Lower leg skin (tissue), 4 donors: ENCODE results near the gene ALCAM. TPM values are rescaled to one million over a fixed set of nuclear protein-coding genes. Genes with fewer than 3 reads are reported as not detected.

ENCODE experiments used
- DNase-seq, 2 donors: peaks; one replicate each; pipeline ENCODE4 v3.0.0-alpha.2; 2019; ENCODE audit warnings: low spot score in 2 of 2
- H3K4me3 ChIP-seq: fragments of 200-600 bp; sonication (generic); 2 replicates; pipeline ENCODE4 v1.5.1; 2017; ENCODE audit warnings: mild to moderate bottlenecking, low read depth; ENCODE audit not compliant: poor library complexity, severe bottlenecking
- CTCF ChIP-seq, 3 donors: fragments of 450-650 bp; IDR thresholded peaks; one replicate each; pipeline ENCODE4 v1.5.1; 2016; ENCODE audit warnings: antibody characterized with exemption in 3 of 3, mild to moderate bottlenecking in 3 of 3, moderate library complexity in 2 of 3
- POLR2A ChIP-seq, 2 donors: fragments of 450-650 bp; IDR thresholded peaks; one replicate each; pipeline ENCODE4 v1.6.1; 2016 to 2017; ENCODE audit warnings: antibody characterized with exemption in 2 of 2, mild to moderate bottlenecking in 1 of 2, moderate library complexity in 1 of 2
- WGBS, 2 donors: methylation state at CpG; one replicate each; pipeline ENCODE4 v1.1.5; 2018; 5-methylcytosine and 5-hydroxymethylcytosine counted together
- intact Hi-C: fragments of 100-400 bp; cut with DNase I; formaldehyde crosslinking; loops from one replicate; pipeline ENCODE4 v1.15.0; 2023; ENCODE audit warnings: low total_unique reads
- total RNA-seq, 4 donors: library from RNA; depleted of rRNA; stranded (reverse); fragments of >200 nt; gene quantifications; one replicate each; pipeline ENCODE4 v1.1.0, GENCODE V29; 2016

ALCAM gene
- total RNA-seq, 4 donors from 2014 or later = 21.2 to 58.0 (median 31.1) TPM

- 79 to 84% methylated on average over 2 of the region's 2 CpGs for WGBS, 2 donors
- TF ChIP-seq POLR2A (IDR thresholded peaks at IDR 0.05) (no peak), CTCF (IDR thresholded peaks at IDR 0.05) (no peak)
- H3K4me3 ChIP-seq = no peak overlapping the region
- intact Hi-C loops = no loop called here
- no peak for DNase-seq
Observed at GRCh38 chr3:105521770-105522169, 155.1 kb downstream of the ALCAM start.

- no peak overlapping the region for H3K4me3 ChIP-seq
- 91 to 97% methylated on average over 1 of the region's 1 CpG for WGBS, 2 donors
- DNase-seq = no peak
- intact Hi-C loops = no loop called here
- TF ChIP-seq CTCF (IDR thresholded peaks at IDR 0.05) = no peak
- no peak for TF ChIP-seq POLR2A (IDR thresholded peaks at IDR 0.05)
Observed at GRCh38 chr3:105523501-105523900, 156.8 kb downstream of the ALCAM start.

- intact Hi-C loops = no loop called here
- WGBS, 2 donors = 84% methylated on average over 4 of the region's 4 CpGs
- DNase-seq = no peak
- no peak overlapping the region for H3K4me3 ChIP-seq
- TF ChIP-seq CTCF (IDR thresholded peaks at IDR 0.05) = no peak
- TF ChIP-seq POLR2A (IDR thresholded peaks at IDR 0.05) = no peak
Observed at GRCh38 chr3:105525531-105525930, 158.8 kb downstream of the ALCAM start.

GRCh38 chr3:105526360-105527111 is 159.8 kb downstream of the ALCAM start:
- no peak for DNase-seq
- WGBS, 2 donors = 70 to 75% methylated on average over 4 of the region's 4 CpGs
- no peak overlapping the region for H3K4me3 ChIP-seq
- TF ChIP-seq CTCF (IDR thresholded peaks at IDR 0.05) = no peak
- no peak for TF ChIP-seq POLR2A (IDR thresholded peaks at IDR 0.05)
- intact Hi-C loops = no loop called here

GRCh38 chr3:105527535-105527934 is 160.8 kb downstream of the ALCAM start:
- intact Hi-C loops = no loop called here
- TF ChIP-seq POLR2A (IDR thresholded peaks at IDR 0.05) (no peak), CTCF (IDR thresholded peaks at IDR 0.05) (no peak)
- no peak overlapping the region for H3K4me3 ChIP-seq
- no peak for DNase-seq

- no peak overlapping the region for H3K4me3 ChIP-seq
- no peak for TF ChIP-seq CTCF (IDR thresholded peaks at IDR 0.05)
- TF ChIP-seq POLR2A (IDR thresholded peaks at IDR 0.05) = no peak
- WGBS, 2 donors = 27 to 48% methylated on average over 3 of the region's 3 CpGs
- no peak for DNase-seq
- intact Hi-C loops = no loop called here
Observed at GRCh38 chr3:105527949-105528348, 161.2 kb downstream of the ALCAM start.
